Embryonic facial prominence (tissue), 1 donor: ENCODE measurements around the gene ZDHHC18.

Source experiments
- DNase-seq: peaks from one replicate; pipeline ENCODE4 v3.0.0-alpha.2; 2016; ENCODE audit errors: extremely low spot score

The ZDHHC18 gene

DNA sequence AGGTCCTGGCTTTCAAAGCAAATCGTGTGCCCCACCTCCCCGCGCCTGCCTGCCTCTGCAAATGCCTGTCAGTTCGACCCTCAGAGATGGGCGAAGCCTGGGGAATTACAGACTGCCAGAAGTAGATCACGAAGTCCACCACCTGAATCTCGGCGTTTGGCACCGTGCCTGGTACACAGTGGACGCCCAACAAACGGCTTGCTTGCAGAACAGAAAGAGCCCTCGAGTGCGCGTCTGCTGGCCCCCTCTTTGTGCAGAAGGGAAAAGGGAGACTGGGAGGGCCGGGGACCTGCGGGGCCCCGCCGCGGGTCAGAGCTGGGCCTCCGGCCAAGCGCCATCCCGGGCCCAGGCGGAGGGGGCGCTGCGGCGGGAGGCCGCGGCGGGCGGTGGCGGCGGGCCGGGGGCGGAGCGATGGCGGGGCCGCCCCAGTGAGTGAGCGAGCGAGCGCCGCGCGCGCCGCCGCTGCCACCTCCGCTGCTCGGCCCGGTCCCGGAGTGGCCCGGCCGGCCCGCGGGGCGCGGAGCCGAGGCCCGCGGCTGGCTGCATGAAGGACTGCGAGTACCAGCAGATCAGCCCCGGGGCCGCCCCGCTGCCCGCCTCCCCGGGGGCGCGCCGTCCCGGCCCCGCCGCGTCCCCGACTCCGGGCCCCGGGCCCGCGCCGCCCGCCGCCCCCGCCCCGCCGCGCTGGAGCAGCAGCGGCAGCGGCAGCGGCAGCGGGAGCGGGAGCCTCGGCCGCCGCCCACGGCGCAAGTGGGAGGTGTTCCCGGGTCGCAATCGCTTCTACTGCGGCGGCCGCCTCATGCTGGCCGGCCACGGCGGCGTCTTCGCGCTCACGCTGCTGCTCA is at the start of gene ZDHHC18:
TSS of gene ZDHHC18 (plus strand) at position 428 of the 845 bp plus-strand sequence. CDS start at position 545, 117 bp downstream.
- peak; percentile 15 for DNase-seq

DNA sequence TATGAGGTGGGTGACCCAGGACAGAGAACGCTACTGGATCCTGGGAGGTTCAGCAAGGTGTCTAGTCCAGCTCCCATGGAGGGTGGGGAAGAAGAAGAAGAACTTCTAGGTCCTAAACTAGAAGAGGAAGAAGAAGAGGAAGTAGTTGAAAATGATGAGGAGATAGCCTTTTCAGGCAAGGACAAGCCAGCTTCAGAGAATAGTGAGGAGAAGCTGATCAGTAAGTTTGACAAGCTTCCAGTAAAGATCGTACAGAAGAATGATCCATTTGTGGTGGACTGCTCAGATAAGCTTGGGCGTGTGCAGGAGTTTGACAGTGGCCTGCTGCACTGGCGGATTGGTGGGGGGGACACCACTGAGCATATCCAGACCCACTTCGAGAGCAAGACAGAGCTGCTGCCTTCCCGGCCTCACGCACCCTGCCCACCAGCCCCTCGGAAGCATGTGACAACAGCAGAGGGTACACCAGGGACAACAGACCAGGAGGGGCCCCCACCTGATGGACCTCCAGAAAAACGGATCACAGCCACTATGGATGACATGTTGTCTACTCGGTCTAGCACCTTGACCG is 47.3 kb upstream of the ZDHHC18 start:
- no peak for DNase-seq

DNA sequence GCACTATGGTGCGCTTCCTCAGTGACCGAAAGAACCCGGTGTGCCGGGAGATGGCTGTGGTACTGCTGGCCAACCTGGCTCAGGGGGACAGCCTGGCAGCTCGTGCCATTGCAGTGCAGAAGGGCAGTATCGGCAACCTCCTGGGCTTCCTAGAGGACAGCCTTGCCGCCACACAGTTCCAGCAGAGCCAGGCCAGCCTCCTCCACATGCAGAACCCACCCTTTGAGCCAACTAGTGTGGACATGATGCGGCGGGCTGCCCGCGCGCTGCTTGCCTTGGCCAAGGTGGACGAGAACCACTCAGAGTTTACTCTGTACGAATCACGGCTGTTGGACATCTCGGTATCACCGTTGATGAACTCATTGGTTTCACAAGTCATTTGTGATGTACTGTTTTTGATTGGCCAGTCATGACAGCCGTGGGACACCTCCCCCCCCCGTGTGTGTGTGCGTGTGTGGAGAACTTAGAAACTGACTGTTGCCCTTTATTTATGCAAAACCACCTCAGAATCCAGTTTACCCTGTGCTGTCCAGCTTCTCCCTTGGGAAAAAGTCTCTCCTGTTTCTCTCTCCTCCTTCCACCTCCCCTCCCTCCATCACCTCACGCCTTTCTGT is 46.0 kb upstream of the ZDHHC18 start:
- DNase-seq: no peak

GRCh38 chr1:26781206-26781825 is 45.2 kb upstream of the ZDHHC18 start:
- no peak for DNase-seq

- DNase-seq: no peak
Measured at GRCh38 chr1:26782521-26783212, 43.8 kb upstream of the ZDHHC18 start.

GRCh38 chr1:26783646-26784022 is 42.9 kb upstream of the ZDHHC18 start:
- DNase-seq: no peak

- no peak for DNase-seq
Measured at GRCh38 chr1:26784023-26784871, 42.2 kb upstream of the ZDHHC18 start.

DNA sequence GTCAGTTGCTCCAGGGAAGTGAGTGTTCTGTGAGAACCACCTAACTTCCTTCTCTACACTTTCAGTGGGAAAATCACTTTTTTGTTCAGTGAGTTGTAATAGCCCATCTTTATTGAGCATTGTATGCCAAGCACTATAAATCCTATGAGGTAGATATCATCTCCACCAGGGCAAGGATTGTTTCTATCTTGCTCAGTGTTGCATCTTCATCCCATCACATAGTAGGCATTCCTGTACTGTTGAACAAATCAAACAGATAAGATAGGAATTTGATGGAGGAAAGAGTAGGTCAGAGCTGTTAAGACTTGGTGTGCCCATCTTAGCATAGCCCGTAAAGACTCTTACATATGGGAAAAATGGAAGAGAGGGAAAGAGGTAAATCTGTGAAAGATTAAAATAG is 41.6 kb upstream of the ZDHHC18 start:
- no peak for DNase-seq

DNA sequence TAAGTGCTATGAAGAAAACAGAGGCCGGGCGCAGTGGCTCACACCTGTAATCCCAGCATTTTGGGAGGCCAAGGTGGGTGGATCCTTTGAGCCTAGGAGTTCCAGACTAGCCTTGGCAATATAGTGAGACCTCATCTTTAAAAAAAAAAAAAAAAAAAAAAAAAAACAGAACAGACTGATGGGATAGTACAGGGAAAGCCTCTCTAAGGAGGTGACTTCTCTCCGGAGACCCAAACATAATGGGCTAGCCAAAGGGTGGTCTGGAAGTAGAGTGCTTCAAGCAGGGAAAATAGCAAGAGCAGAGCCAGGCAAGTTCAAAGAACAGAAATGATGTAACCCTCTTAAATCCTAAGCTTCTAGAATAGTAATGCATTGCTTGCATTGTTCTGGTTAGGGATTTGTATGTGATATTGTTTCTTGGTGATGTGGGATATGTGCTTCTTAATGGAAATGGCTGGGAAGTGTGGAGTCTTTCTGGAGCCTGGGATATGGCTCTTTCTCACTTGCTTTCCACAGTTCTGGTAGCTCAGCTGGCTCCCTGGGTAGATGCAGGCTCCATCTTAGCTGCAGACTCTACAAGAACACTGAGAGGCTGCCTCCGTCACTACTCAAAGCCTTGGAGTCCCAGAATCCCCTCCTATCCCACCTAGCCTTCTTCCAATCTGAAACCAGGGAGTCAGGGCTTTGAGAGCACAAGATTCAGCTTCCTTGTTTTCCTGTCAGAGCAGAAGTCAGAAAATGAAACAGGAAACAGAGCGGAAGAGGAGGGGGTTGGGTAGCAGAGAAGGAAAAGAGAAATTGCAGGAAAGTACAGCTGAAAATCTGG is 40.7 kb upstream of the ZDHHC18 start:
- DNase-seq: no peak

GRCh38 chr1:26786437-26787380 is 39.8 kb upstream of the ZDHHC18 start:
- no peak for DNase-seq

- DNase-seq: no peak
Measured at GRCh38 chr1:26787381-26787705, 39.1 kb upstream of the ZDHHC18 start.

DNA sequence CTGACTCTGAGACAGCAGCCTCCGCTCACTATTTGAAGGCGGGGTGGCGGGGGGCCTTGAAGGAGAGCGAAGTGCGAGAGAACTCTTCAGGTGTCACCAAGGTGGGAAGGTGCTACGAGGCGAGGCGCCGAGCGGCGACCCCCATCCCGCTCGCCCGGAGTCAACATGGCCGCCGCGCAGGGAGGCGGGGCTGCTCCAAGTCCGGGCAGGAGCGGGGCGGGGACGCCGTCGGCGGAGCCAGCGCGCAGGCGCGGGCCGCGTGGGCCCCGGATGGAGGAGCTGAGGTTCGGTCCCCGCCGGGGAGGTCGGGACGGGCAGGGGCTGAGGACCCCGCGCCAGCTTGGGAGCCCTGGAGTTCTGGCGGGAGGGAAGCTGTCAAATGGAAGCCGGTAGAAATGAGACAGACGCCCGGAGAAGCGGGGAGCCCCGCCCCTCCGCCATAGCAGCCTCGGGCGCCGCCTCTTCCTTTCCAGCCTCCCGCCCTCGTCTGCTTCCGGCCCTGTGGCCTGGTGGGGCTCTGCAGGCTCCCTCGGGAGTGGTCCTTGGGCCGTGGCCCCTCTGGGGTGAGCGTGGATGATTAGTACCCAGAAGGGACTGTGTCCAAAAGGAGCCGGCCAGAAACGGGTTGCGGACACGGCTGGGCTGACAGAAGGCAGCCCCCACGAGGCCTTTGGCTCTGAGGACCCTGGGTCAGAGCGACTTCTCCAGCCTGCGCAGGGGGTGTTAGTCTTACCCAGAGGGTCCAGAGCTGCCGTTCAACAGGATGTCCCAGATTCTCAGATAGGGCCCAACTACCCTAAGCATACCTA is 38.6 kb upstream of the ZDHHC18 start, which contains the start of gene PIGV:
TSS of gene PIGV (plus strand) at position 245 of the 809 bp plus-strand sequence. CDS start 2,866 bp downstream, outside the sequence.
- peak; percentile 83 for DNase-seq

GRCh38 chr1:26788515-26788785 is 38.0 kb upstream of the ZDHHC18 start:
- no peak for DNase-seq

GRCh38 chr1:26788836-26789611 is 37.5 kb upstream of the ZDHHC18 start:
- DNase-seq: peak; percentile 76

DNA sequence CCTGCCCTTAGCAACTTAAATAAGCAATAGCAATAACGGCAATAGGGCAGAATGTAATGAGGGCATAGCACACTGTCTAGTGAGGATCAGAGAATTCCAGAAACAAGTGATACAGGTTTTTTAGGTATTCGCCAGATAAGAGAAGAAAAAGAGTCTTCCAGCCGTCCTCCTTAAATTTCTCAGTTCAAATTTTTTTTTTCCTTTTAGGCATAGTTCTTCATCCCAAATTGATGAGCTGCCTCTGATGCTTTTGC is 36.9 kb upstream of the ZDHHC18 start:
- DNase-seq: no peak

GRCh38 chr1:26789931-26790330 is 36.6 kb upstream of the ZDHHC18 start:
- DNase-seq: no peak

DNA sequence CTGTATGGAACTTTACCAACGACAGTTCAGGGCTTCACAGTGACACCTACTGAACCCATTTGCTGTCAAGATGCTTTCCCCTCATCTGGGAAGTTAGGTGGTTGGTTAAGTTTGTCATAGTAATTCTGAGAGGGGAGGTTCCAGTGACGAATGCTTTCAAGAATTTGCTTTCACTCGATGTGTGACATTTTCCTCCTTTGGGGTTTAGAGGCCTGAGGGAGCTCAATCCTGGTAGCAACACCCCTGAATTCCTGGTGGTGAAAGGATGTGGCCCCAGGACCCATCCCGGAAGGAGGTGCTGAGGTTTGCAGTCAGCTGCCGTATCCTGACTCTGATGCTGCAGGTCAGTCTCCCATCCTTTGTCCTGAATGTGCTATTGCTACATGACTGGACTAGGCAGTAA is 35.9 kb upstream of the ZDHHC18 start:
- no peak for DNase-seq

DNA sequence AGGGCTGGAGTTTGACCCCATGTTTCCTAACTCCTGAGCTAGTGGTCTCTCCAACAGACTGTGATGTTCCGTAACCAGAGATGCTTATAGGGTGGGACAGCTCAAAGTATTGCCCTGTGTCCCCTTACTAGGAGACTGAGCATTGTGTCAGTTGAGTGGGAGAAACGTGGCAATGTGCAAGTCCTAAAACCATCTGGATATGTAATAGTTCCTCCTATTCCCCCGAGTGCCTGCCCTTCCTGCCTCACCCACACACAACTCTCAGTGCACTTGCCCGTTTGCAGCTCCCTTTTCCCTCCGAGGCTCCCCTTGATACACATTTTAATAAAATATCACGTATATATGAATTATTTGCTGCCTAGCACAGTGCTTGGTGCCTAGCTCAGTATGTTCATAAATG is 35.3 kb upstream of the ZDHHC18 start:
- no peak for DNase-seq
